RPMI7951 (cell line): ENCODE data around the gene HNRNPCL2. TPM values are rescaled to one million over a fixed set of nuclear protein-coding genes. Genes with fewer than 3 reads are reported as not detected.
"Not testable (repeated sequence)": the region's sequence is repeated elsewhere in the genome, so short reads cannot be mapped to it uniquely, and the experiment has no call there.

ENCODE experiments used
- DNase-seq: peaks from one replicate; pipeline ENCODE4 v3.0.0-alpha.2; 2012; ENCODE audit warnings: low read depth
- total RNA-seq: library from RNA; depleted of rRNA; stranded (reverse); fragments of >200 nt; shearing (Covaris generic); gene quantifications from 2 replicates; pipeline ENCODE4 v1.2.3, GENCODE V29; 2014; rRNA removed

Gene HNRNPCL2
- not detected in 2 replicates for total RNA-seq

DNA sequence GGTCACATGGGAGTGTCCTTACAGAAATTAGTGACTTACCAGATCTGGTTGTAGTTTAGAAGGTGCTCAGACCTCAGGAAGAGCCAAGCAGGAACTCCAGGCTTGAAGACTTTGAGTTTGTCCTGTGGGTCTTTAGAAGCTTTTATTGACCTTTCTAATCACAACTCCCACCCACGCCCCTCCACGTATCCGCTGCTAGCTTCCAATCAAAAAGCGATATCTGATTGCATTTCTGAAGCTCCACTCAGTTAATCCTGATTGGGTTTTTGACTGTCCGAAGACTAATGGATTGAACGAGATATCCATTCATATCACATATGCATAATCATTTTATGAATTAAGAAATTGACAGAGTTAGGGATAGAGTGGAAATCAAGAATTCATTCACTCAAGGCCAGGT, at the start of gene HNRNPCL2:
HNRNPCL2 (minus strand) TSS at position 101 of the 400 bp plus-strand sequence. CDS start 454 bp downstream, outside the sequence.
- DNase-seq: not testable (repeated sequence)

DNA sequence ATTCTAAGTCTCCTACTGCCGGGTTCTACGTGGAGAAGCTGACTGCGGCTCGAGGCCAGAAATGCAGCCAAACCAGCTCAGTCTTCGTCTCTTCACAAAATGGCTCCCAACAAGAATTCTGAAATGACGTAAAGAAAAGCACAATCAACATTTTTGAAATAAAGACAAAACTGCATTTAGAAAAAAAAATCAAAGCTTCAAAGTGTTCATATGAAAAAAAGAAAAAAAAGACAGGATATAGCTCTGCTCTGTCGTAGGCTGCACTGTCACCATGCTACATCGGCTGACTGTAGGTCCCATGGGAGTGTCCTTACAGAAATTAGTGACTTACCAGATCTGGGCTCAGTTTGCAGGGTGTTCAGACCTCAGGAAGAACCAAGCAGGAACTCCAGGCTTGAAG, 48.9 kb upstream of the HNRNPCL2 start, which contains the start of gene HNRNPCL4:
HNRNPCL4 (minus strand) TSS at position 101 of the 400 bp plus-strand sequence. CDS start 164 bp downstream, outside the sequence.
- not testable (repeated sequence) for DNase-seq

DNA sequence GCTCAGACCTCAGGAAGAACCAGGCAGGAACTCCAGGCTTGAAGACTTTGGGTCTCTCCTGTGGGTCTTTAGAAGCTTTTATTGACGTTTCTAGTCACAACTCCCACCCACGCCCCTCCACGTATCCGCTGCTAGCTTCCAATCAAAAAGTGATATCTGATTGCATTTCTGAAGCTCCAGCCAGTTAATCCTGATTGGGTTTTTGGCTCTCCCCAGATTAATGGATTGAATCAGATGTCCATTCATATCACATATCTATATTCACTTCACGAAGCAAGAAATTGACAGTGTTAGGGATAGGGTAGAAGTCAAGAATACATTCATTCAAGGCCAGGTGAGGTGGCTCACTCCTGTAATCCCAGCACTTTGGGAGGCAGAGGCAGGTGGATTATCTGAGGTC, 39.3 kb upstream of the HNRNPCL2 start, which contains the start of gene PRAMEF26:
PRAMEF26 (minus strand) TSS at position 101 of the 400 bp plus-strand sequence. CDS start 2,914 bp downstream, outside the sequence.
- not testable (repeated sequence) for DNase-seq

DNA sequence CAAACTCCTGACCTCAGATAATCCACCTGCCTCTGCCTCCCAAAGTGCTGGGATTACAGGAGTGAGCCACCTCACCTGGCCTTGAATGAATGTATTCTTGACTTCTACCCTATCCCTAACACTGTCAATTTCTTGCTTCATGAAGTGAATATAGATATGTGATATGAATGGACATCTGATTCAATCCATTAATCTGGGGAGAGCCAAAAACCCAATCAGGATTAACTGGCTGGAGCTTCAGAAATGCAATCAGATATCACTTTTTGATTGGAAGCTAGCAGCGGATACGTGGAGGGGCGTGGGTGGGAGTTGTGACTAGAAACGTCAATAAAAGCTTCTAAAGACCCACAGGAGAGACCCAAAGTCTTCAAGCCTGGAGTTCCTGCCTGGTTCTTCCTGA, 46.2 kb downstream of the HNRNPCL2 start, which contains the start of gene PRAMEF25:
PRAMEF25 (plus strand) TSS at position 301 of the 400 bp plus-strand sequence. CDS start 2,920 bp downstream, outside the sequence.
- not testable (repeated sequence) for DNase-seq

Other genes with a start within 250 kb of the HNRNPCL2 start
- gene PRAMEF4, start 230.7 kb downstream of the HNRNPCL2 start, total RNA-seq: not detected in 2 replicates
- gene PRAMEF10, start 218.6 kb downstream of the HNRNPCL2 start, total RNA-seq: not detected in 2 replicates
- not detected in 2 replicates for gene PRAMEF7, start 200.2 kb downstream of the HNRNPCL2 start, total RNA-seq
- not detected in 2 replicates for gene PRAMEF6, start 169.3 kb downstream of the HNRNPCL2 start, total RNA-seq
- not detected in 2 replicates for gene PRAMEF27, start 60.3 kb downstream of the HNRNPCL2 start, total RNA-seq
- not detected in 2 replicates for gene HNRNPCL3, start 56.1 kb downstream of the HNRNPCL2 start, total RNA-seq
- not detected in 2 replicates for gene PRAMEF25, start 46.1 kb downstream of the HNRNPCL2 start, total RNA-seq
- not detected in 2 replicates for gene PRAMEF26, start 39.2 kb upstream of the HNRNPCL2 start, total RNA-seq
- not detected in 2 replicates for gene HNRNPCL4, start 48.8 kb upstream of the HNRNPCL2 start, total RNA-seq
- gene PRAMEF9, start 55.0 kb upstream of the HNRNPCL2 start, total RNA-seq: not detected in 2 replicates
- not detected in 2 replicates for gene PRAMEF13, start 84.6 kb upstream of the HNRNPCL2 start, total RNA-seq
- not detected in 2 replicates for gene PRAMEF18, start 109.3 kb upstream of the HNRNPCL2 start, total RNA-seq
- gene PRAMEF5, start 137.3 kb upstream of the HNRNPCL2 start, total RNA-seq: not detected in 2 replicates
- gene PRAMEF8, start 168.3 kb upstream of the HNRNPCL2 start, total RNA-seq: not detected in 2 replicates
- gene PRAMEF33, start 186.7 kb upstream of the HNRNPCL2 start, total RNA-seq: not detected in 2 replicates
- gene PRAMEF15, start 198.7 kb upstream of the HNRNPCL2 start, total RNA-seq: not detected in 2 replicates
- gene PRAMEF14, start 230.3 kb upstream of the HNRNPCL2 start, total RNA-seq: not detected in 2 replicates